Right lobe of liver (tissue), 4 donors: ENCODE results near the gene HPCAL4.

Experiments used
- CTCF ChIP-seq, 4 donors: fragments of 200-600 bp in 3 of 4; fragments of 450-650 bp in 1 of 4; IDR thresholded peaks; one replicate each; pipeline versions ENCODE4 v1.5.1 to v1.8.0; 2016 to 2022; ENCODE audit warnings: antibody characterized with exemption in 4 of 4, mild to moderate bottlenecking in 2 of 4
- POLR2A ChIP-seq: fragments of 450-650 bp; IDR thresholded peaks from one replicate; pipeline ENCODE4 v1.6.1; 2017; ENCODE audit warnings: antibody characterized with exemption, mild to moderate bottlenecking
- donor health status: DM: no; HTN: no; CAD: no.
- donor health status: DM: no; HTN: no; CAD: no.
- donor health status: DM: no; HTN: yes; CAD: no.

GRCh38 chr1:39646232-39647081, 44.8 kb downstream of the HPCAL4 start:
- no peak for TF ChIP-seq POLR2A
- TF ChIP-seq CTCF (IDR thresholded peaks at IDR 0.05), result no peak
